ENCODE measurements around the gene FASTKD1.
"Not testable (repeated sequence)": the region's sequence is repeated elsewhere in the genome, so short reads cannot be mapped to it uniquely, and the experiment has no call there.

The FASTKD1 gene, protein sequence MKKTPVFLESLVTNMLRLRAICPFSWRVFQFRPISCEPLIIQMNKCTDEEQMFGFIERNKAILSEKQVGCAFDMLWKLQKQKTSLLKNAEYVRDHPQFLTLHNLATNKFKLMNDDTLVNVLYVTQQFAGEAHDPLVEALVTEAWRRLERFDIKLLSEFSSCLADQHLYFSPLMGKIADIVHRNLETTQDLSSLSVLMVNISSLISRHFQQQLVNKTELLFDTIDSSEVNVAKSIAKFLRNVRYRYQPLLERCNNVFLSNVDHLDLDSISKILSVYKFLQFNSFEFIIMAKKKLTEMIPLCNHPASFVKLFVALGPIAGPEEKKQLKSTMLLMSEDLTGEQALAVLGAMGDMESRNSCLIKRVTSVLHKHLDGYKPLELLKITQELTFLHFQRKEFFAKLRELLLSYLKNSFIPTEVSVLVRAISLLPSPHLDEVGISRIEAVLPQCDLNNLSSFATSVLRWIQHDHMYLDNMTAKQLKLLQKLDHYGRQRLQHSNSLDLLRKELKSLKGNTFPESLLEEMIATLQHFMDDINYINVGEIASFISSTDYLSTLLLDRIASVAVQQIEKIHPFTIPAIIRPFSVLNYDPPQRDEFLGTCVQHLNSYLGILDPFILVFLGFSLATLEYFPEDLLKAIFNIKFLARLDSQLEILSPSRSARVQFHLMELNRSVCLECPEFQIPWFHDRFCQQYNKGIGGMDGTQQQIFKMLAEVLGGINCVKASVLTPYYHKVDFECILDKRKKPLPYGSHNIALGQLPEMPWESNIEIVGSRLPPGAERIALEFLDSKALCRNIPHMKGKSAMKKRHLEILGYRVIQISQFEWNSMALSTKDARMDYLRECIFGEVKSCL

DNA sequence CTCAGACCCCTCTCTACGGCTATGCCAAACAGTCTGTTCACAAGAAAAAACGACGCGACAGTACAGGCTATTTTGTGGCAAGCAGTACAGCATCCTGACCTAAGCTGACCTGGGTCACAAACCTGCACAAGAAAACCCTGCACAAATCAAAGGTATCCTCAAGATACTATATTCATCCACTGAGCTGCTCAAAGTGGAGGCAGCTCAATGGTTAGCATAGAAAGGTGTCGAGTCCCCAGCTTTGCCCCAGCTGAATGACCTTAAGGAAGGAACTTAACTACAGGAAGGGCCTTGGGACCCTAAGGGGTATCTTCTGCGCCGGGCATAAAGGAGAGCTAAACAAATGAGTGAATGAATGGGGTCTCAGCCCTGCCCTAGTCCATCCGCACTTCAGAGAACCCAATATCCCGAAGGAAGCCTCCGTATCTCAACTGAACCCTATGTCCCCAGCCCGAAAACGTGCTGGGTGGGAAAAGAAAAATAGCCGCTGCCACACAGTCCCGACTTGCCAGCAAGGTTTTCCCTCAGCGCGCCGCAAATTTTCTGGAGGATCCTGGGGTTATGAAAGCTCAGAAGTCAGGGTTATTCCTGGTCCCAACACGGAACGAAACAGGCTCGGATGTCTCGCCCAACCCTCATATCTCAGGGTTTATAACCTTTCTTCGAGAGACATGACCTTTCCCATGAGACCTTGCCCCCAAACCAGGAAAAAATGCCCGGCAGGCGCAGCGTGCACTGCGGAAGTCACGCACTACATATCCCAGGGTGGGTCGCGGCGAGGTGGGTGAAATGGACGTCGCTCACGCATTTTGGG, at the start of gene FASTKD1:
Gene FASTKD1 (minus strand): TSS at position 706 of the 814 bp plus-strand sequence. CDS start 1,836 bp downstream, outside the sequence.
- DNase-seq, result peak; percentile 94

DNA sequence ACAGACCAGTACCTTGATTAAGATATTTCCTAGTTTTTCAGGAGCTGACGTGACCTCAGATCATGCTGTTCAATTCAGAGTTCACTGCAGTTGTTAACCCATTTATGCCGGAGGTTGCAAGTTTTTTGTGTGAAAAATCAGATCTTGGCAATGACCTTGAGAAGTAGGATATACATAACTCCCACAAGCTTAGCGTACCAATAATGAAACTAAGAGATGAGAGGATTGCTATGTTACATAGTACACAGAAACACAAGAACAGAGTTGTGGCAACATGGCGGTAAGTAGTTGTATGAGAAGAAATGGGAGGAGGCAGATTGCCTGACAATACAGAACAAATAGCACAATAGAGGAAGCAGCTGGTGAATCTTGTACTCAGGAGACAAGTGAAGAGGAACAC, 49.6 kb upstream of the FASTKD1 start:
- DNase-seq, result peak; percentile 33

DNA sequence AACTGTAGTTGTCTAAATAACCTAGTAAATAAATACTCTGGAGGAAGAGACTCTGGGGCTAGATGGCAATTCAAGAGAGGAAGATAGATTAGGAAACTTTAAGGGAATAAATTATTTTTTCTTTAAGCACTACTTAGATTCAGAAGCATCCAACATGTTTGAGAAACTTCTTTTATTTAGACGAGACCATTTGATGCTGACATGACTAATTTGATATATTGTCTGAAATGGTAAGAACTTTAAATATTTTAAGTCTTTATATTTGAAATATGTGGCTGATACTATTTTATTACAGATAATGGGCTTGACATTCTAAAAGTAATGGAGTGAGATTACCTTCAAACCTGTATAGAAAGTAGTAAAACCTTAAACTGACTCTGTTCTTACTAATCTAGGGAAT, 46.8 kb upstream of the FASTKD1 start:
- no peak for DNase-seq

DNA sequence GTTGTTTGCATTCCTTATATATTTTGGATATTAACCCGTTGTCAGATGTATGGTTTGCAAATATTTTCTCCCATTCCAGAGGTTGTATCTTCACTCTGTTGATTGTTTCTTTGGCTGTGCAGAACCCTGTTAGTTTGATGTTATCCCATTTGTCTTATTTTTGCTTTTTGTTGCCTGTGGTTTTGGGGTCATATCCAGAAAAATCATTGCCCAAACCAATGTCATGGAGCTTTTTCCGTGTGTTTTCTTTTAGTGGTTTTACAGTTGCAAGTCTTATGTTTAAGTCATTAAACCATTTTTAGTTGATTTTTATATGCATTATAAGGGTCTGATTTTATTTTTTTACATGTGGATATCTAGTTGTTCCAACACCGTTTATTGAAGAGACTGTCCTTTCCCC, 46.3 kb upstream of the FASTKD1 start:
- no peak for DNase-seq

DNA sequence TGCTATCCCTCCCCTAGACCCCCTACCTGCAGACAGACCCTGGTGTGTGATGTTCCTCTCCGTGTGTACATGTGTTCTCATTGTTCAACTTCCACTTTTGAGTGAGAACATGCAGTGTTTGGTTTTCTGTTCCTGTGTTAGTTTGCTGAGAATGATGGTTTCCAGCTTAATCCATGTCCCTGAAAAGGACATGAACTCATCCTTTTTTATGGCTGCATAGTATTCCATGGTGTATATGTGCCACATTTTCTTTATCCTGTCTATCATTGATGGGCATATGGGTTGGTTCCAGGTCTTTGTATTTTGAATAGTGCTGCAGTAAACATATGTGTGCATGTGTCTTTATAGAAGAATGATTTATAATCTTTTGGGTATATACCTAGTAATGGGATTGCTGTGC, 42.3 kb upstream of the FASTKD1 start:
- not testable (repeated sequence) for DNase-seq

DNA sequence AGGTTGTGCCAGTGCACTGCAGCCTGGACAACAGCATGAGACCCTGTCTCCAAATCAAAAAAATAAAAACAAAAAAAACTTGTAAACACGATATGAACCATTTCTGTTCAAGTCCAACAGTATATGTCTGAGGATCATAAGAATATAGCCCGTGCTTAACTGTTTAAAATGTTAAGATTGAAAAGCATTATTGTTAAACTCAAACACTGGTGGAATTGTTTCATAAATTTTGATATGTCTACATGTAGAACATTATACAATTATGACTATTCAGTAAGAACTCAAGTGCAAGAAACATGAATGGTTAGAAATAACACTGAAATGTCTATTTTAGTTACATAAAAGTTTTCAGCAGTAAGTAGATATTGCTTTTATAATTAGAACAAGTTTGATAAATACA, 40.2 kb upstream of the FASTKD1 start:
- DNase-seq, result no peak

DNA sequence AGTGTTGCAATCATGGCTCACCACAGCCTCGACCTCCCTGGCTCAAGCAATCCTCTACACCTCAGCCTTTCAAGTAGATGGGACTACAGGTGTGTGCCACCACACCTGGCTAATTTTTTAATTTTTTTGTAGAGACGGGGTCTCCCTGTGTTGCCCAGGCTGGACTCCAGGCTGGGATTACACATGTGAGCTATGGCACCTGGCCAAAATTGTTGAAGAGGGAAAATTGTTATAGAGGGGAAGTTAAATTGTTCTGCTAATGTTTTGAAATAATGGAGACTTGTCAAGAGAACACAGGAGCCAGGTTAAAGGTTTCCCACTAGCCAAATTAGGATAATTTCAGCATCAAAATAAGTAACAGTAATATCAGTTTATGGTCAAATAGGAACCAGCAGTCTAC, 35.6 kb upstream of the FASTKD1 start:
- DNase-seq, result no peak

DNA sequence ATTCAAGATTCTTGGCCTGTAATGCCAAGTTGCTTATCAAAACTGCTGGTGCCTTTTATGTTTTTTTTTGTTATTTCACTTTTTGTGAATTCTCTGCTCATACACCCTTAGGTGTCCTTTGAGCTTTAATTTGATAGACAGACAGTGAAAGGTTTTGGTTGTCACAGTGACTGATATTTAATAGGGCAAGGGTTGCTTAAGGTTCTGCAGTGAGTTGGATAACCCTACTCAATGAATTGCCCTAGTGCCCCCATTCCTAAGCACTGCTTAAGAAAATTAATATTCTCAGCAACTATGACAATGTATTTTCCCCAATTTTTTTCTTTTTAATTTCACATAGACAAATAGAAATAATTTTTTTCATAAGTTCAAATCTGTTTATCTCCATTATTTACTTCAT, 25.9 kb upstream of the FASTKD1 start:
- DNase-seq, result no peak

DNA sequence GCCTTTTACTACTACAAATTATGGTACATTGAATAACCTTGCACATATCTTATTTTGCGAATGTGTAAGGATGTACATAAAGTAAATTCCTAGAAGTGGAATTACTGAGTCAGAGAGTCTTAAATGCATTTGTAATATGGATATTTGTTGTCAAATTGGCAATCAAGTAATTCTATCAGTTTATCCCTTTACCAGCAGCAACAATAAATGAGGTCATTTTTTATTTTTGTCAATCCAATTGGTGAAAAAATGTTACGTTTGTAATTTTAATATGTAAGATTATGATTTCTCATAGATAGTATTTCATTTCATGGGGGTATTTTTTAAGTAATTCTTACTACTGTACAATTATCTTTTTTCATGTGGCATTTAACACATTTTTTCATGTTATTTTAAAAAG, 25.3 kb upstream of the FASTKD1 start:
- no peak for DNase-seq

DNA sequence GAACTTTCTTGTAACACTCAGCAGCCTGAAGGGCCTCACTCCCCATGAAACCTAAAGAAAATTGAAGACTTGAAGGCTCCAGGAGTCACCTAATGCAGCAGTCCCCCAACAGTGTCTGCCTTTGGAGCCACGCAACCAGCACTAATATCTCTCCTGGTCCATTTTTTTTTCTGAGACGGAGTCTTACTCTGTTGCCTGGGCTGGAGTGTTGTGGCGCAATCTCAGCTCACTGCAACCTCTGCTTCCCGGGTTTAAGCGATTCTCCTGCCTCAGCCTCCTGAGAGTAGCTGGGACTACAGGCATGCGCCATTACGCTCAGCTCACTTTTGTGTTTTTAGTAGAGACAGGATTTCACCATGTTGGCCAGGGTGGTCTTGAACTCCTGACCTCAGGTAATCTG, 22.9 kb upstream of the FASTKD1 start:
- not testable (repeated sequence) for DNase-seq

DNA sequence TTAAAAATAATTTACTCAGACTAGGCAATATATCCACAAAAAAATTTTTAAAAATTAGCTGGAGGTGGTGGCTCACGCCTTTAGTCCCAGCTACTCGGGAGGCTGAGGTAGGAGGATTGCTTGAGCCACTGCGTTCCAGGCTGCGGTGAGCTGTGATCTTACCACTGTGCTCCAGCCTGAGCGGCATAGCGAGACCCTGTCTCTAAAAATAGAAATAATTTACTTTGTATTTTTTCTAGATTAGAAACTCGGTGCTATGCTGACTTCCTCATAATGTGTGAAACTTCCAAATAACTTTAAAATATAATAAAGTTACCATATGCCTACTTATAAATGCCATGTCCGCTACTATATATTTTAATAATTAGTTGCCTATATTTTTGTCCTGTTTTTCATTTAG, 17.1 kb upstream of the FASTKD1 start:
- peak; percentile 48 for DNase-seq

DNA sequence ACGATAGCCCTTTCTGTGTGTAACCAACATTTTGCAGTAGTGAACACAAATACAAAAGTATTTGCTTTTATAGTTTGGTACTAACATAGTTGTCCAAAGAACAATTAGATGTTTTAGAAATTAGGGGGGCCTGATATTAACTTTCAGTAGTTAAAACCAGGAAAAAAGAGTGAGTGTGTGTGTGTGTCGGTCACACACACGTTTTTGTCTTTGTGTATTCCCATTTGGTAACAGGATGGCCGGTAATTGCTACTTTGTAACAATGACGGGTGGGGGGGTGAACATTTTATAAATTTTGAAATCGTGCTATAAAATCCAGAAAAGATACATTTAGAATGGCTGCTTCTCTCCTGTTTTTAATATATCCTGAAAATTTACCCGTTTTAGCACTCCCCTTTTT, 12.0 kb upstream of the FASTKD1 start:
- no peak for DNase-seq

DNA sequence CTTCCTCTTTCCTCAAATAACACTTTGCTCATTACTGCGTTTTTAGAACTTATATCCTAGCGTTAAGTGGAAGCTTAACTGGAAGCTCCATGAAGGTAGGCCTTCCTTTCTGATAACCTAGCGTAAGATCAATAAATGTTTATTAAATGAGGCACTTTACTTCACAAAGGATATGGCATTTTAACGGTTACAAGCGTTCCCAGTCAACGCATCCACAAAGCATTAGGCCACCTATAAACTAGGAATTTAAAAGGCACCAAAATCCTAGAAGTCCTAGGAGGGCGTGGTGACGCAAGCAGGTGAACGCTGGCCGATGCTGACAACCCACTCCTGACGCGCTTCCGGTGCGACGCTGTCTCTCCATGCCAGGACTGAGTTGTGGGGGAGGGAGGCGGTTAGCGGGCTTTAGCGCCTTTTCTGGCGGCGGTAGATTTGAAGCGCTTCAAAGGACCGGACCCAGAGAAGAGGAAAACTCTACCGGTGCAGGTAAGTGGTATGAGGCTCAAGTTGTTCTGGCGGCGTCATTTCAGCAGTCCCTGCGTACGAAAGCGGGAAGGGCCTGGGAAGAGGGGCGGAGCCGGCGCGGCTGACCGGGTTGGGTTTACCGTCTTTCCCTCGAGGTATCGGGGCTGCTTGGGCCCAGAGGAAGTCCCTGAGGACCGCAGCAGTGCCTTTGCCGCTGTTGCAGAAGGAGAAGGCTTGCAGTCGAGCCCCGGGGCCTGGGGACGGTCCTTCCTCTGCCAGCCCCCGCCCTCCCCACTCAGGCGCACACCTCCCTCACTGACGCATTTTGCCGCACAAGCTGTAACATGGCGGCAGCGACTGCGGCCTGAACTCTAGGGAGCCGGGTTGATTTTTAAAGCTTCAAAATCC, 10.6 kb upstream of the FASTKD1 start, which contains the start of gene PPIG:
Gene PPIG (plus strand): TSS at position 347 of the 873 bp plus-strand sequence. CDS start 19,691 bp downstream, outside the sequence.
- peak; percentile 87 for DNase-seq

DNA sequence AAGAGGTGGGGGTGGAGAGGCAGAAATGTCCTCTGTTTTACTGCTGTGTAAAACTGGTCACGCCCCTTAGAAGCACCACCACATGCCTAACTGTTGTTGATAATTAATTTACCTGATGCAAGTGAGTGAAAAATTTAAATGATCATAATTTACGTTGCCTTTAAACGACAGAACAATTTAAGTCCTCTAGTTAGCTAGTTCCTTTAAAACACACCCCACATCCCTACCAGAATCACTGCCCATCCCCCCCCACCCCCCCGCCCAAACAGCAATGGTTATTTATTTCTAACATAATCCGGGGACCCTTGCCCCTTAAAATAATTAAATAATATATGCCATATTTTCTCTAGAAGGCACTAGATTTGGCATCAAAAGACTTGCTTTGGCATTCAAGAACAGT, 9.9 kb upstream of the FASTKD1 start:
- no peak for DNase-seq

DNA sequence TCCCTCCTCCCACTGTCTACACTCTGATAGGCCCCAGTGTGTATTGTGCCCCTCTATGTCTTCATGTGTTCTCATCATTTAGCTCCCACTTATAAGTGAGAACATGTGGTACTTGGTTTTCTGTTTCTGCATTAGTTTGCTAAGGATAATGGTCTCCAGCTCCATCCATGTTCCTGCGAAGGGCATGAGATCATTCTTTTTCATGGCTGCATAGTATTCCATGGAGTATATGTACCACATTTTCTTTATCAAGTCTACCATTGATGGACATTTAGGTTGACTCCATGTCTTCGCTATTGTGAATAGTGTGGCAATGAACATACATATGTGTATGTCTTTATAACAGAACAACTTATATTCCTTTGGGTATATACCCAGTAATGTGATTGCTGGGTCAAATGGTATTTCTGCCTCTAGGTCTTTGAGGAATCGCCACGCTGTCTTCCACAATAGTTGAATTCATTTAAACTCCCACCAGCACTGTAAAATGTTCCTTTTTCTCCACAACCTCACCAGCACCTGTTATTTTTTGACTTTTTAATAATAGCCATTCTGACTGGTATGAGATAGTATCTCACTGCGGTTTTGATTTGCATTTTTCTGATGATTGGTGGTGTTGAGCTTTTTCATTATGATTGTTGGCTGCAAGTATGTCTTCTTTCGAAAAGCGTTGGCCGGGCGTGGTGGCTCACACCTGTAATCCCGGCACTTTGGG, 9.0 kb upstream of the FASTKD1 start:
- not testable (repeated sequence) for DNase-seq

DNA sequence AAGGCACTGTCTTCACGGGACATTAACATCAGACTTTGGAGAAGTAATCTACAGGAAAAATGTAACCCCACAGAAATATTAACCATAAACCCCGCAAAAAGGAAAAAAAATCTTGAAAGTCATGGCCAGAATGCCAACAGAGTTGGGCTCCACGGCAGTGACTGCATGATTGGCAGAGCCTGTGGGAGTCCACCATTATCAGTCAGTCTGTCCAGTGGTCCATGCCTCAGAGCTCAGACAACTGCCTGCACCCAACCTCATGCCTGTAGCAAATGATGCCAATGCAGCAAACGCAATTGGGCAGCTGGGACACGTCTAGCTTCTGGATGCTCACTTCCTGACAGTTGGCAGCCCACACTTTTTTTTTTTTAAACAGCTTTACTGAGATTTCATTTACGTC, 5.4 kb upstream of the FASTKD1 start:
- DNase-seq, result no peak

DNA sequence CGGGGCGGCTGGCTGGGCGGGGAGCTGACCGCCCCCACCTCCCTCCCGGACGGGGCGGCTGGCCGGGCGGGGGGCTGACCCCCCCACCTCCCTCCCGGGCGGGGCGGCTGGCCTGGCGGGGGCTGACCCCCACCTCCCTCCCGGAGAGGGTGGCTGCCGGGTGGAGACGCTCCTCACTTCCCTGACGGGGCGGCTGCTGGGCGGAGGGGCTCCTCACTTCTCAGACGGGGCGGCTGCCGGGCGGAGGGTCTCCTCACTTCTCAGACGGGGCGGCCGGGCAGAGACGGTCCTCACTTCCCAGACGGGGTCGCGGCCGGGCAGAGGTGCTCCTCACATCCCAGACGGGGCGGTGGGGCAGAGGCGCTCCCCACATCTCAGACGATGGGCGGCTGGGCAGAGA, 1.6 kb upstream of the FASTKD1 start:
- DNase-seq, result not testable (repeated sequence)

DNA sequence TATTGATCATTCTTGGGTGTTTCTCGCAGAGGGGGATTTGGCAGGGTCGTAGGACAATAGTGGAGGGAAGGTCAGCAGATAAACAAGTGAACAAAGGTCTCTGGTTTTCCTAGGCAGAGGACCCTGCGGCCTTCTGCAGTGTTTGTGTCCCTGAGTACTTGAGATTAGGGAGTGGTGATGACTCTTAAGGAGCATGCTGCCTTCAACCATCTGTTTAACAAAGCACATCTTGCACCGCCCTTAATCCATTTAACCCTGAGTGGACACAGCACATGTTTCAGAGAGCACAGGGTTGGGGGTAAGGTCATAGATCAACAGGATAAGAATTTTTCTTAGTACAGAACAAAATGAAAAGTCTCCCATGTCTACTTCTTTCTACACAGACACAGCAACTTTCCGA, 874 bp upstream of the FASTKD1 start:
- DNase-seq, result not testable (repeated sequence)

DNA sequence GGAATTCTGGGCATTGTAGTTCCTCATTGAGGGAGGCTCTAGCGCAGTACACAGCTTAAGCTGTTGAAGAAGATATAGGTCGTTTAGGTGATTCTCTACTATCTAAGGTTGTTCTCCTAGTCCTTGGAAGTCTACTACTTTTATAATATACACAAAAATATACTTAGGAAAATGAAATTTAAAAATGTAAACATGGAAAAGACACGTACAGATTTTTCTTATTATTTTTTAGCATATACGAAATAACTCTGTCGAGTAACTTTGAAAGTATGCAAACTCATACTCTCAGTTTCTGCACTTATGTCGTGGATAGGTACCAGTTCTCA, 272 bp upstream of the FASTKD1 start:
- DNase-seq, result no peak

DNA sequence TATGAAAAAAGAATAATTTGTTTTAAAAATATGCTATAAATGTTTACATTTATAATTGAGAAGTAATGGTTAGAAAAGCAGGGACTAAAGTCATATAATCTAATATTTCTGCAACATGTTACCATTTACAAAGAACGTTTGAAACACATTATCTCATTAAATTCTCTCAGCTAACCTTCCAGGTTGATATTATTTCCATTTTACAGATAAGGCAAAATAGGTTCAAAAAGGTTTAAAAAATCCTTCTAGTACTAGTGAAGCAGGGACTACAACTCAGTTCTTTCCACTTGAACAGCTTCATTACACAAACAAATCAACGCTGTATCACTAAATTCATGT, 875 bp downstream of the FASTKD1 start:
- no peak for DNase-seq

DNA sequence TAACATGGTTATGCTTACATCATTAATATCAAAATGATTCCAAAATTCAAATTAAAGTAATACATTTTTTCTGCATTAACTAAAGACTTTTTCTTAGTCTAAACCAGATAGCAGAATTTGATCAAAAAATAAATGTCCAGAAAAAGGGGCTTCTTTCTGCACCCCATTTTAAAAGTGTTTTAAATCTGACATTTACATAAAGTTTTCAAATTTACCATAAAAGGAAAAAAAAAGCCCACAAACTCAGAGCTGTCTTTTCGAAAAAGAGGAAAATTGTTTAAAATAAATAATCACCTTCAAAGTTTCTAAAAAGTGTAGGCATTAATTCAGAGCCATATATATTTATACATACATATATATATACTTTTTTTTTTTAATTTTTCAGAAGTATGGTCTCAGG, 1.5 kb downstream of the FASTKD1 start:
- DNase-seq, result no peak

DNA sequence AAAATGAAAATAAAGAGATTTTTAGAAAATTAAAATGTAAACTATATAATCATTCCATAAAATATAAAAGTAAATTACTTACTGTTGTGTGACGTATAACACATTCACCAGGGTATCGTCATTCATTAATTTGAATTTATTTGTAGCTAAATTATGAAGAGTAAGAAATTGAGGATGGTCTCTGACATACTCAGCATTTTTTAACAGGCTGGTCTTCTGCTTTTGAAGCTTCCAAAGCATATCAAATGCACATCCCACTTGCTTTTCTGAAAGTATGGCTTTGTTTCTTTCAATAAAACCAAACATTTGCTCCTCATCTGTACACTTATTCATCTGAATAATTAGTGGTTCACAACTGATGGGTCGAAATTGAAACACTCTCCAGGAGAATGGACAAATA, 2.1 kb downstream of the FASTKD1 start:
- no peak for DNase-seq
